ENCODE results near the gene ZRANB1.

DNA sequence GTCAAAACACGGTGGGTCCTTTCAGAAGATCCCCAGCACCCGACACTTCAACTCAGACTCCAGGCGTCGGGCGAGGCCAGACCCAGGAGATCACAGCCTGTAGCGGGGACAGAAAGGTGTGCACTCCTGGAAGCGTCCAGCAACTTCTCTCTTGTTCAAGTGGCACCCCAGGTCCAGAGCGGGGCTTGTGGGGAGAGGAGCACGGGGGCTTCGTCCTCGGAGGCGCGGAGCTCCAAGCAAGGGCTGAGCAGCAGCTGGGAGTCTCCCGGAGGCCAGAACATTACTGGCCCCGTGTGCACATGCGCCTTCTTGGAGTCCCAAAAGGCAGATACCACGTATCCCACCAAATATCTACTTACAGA lies 54.9 kb downstream of the ZRANB1 start:
- TF ChIP-seq, protein P1, sequence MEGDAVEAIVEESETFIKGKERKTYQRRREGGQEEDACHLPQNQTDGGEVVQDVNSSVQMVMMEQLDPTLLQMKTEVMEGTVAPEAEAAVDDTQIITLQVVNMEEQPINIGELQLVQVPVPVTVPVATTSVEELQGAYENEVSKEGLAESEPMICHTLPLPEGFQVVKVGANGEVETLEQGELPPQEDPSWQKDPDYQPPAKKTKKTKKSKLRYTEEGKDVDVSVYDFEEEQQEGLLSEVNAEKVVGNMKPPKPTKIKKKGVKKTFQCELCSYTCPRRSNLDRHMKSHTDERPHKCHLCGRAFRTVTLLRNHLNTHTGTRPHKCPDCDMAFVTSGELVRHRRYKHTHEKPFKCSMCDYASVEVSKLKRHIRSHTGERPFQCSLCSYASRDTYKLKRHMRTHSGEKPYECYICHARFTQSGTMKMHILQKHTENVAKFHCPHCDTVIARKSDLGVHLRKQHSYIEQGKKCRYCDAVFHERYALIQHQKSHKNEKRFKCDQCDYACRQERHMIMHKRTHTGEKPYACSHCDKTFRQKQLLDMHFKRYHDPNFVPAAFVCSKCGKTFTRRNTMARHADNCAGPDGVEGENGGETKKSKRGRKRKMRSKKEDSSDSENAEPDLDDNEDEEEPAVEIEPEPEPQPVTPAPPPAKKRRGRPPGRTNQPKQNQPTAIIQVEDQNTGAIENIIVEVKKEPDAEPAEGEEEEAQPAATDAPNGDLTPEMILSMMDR (IDR thresholded peaks at IDR 0.05; ENCODE audit: poor library complexity): no peak
- TF ChIP-seq EZH2phosphoT487 (IDR thresholded peaks at IDR 0.05; ENCODE audit: low read depth, severe bottlenecking, unreplicated experiment): no peak
